SK-N-MC (cell line): ENCODE data around the gene KCNN3.

Experiments
- EZH2 ChIP-seq: fragments of 200-600 bp; sonication (generic); IDR thresholded peaks from one replicate; pipeline ENCODE4 v1.6.1; 2017; ENCODE audit warnings: antibody characterized with exemption
- POLR2AphosphoS5 ChIP-seq: IDR thresholded peaks from 2 replicates; pipeline ENCODE4 v1.6.1; 2012; ENCODE audit warnings: mild to moderate bottlenecking, low read depth, low read length, borderline replicate concordance

- TF ChIP-seq POLR2AphosphoS5 (no peak), EZH2 (no peak)
These were observed 183.6 kb downstream of the KCNN3 start for GRCh38 chr1:154686507-154686906.
